SK-N-SH (cell line): ENCODE data around the gene FAM240A. TPM values are rescaled to one million over a fixed set of nuclear protein-coding genes. Genes with fewer than 3 reads are reported as not detected.

ENCODE experiments used
- CTCF ChIA-PET: fragments of 300-600, 350-600 bp; formaldehyde crosslinking; extraction: SDS; loops from one replicate; lab custom pipeline; 2021; lab: Yijun Ruan, JAX
- POLR2A ChIA-PET: fragments of 350-600 bp; sonication (Branson Sonifier 250); formaldehyde crosslinking; extraction: SDS; loops from one replicate; lab custom pipeline; 2020; ENCODE audit warnings: antibody characterized with exemption, inconsistent platforms; lab: Yijun Ruan, JAX
- DNase-seq: peaks from one replicate; pipeline ENCODE4 v3.0.0; 2012
- H2AFZ ChIP-seq: fragments of 200-600 bp; sonication (generic); 2 replicates; pipeline ENCODE4 v1.8.1; 2016; ENCODE audit warnings: antibody characterized with exemption, mild to moderate bottlenecking, low read depth
- H3F3A ChIP-seq: fragments of 200-600 bp; sonication (generic); replicated peaks from 2 replicates; pipeline ENCODE3; 2016; ENCODE audit warnings: antibody characterized with exemption, mild to moderate bottlenecking; ENCODE audit not compliant: insufficient read depth
- H3K27ac ChIP-seq, 2 experiments: fragments of 200-500 bp in 1 of 2; fragments of 200-600 bp in 1 of 2; sonication (Bioruptor generic) in 1 of 2; sonication (generic), shearing (Covaris generic) in 1 of 2; 2 replicates each; pipeline versions ENCODE4 v1.5.1 to v1.6.1; 2014 to 2016; ENCODE audit warnings: low read depth in 2 of 2, inconsistent platforms in 1 of 2, low read length in 1 of 2, mild to moderate bottlenecking in 1 of 2, mixed read lengths in 1 of 2
- H3K27me3 ChIP-seq: fragments of 200-600 bp; sonication (generic), shearing (Covaris generic); 2 replicates; pipeline ENCODE4 v1.6.1; 2016; ENCODE audit warnings: mixed run types; ENCODE audit not compliant: insufficient read depth
- H3K36me3 ChIP-seq, 2 experiments: fragments of 200-500 bp in 1 of 2; fragments of 200-600 bp in 1 of 2; sonication (Bioruptor generic) in 1 of 2; sonication (generic) in 1 of 2; replicated peaks in 1 of 2; 2 replicates each; pipeline versions ENCODE3 to v1.5.1; 2014 to 2016; ENCODE audit warnings: low read length in 1 of 2, mild to moderate bottlenecking in 1 of 2; ENCODE audit not compliant: insufficient read depth in 2 of 2, control insufficient read depth in 1 of 2
- H3K4me1 ChIP-seq, 2 experiments: fragments of 200-500 bp in 1 of 2; fragments of 200-600 bp in 1 of 2; sonication (Bioruptor generic) in 1 of 2; sonication (generic), shearing (Covaris generic) in 1 of 2; 2 replicates each; pipeline versions ENCODE4 v1.5.1 to v1.6.1; 2014 to 2016; ENCODE audit warnings: low read depth in 1 of 2, low read length in 1 of 2, mixed run types in 1 of 2; ENCODE audit not compliant: insufficient read depth in 2 of 2, control insufficient read depth in 1 of 2
- H3K4me2 ChIP-seq: fragments of 200-600 bp; sonication (generic), shearing (Covaris generic); 2 replicates; pipeline ENCODE4 v1.6.1; 2017; ENCODE audit warnings: mixed run types
- H3K4me3 ChIP-seq, 2 experiments: fragments of 200-500 bp in 1 of 2; fragments of 200-600 bp in 1 of 2; sonication (Bioruptor generic) in 1 of 2; sonication (generic), shearing (Covaris generic) in 1 of 2; 2 replicates each; pipeline versions ENCODE4 v1.5.1 to v1.8.1; 2014 to 2016; ENCODE audit warnings: low read depth in 2 of 2, inconsistent platforms in 1 of 2, low read length in 1 of 2, mild to moderate bottlenecking in 1 of 2, mixed read lengths in 1 of 2, moderate library complexity in 1 of 2
- H3K79me2 ChIP-seq: fragments of 200-600 bp; sonication (generic); 2 replicates; pipeline ENCODE4 v1.8.1; 2017; ENCODE audit warnings: mild to moderate bottlenecking; ENCODE audit not compliant: insufficient read depth
- H3K9ac ChIP-seq: fragments of 200-600 bp; sonication (generic); 2 replicates; pipeline ENCODE4 v1.6.1; 2017; ENCODE audit warnings: mixed run types
- H3K9me2 ChIP-seq: fragments of 200-600 bp; sonication (generic); 2 replicates; pipeline ENCODE4 v1.6.1; 2017; ENCODE audit warnings: mixed run types
- H3K9me3 ChIP-seq: fragments of 200-600 bp; sonication (generic); 2 replicates; pipeline ENCODE4 v1.6.1; 2017; ENCODE audit warnings: mixed run types, mild to moderate bottlenecking, moderate library complexity
- H4K20me1 ChIP-seq: fragments of 200-600 bp; sonication (generic); 2 replicates; pipeline ENCODE4 v1.6.1; 2017; ENCODE audit warnings: mild to moderate bottlenecking, mixed run types; ENCODE audit not compliant: insufficient read depth
- CHD2 ChIP-seq: fragments of 150-350 bp; IDR thresholded peaks from 2 replicates; pipeline ENCODE4 v1.6.1; 2018; ENCODE audit warnings: low read length; ENCODE audit not compliant: partially characterized antibody
- FOXJ3 ChIP-seq: sonication (generic); formaldehyde crosslinking; IDR thresholded peaks from 2 replicates; pipeline ENCODE4 v1.5.1; 2020; ENCODE audit warnings: mild to moderate bottlenecking, missing genetic modification reagents
- MAX ChIP-seq: IDR thresholded peaks from 2 replicates; pipeline ENCODE4 v1.4.0; 2012; ENCODE audit warnings: low read depth
- MXI1 ChIP-seq: IDR thresholded peaks from 2 replicates; pipeline ENCODE4 v1.6.1; 2012; ENCODE audit warnings: mild to moderate bottlenecking, low read depth, low read length, improper control_type of control experiment
- NRF1 ChIP-seq: IDR thresholded peaks from 2 replicates; pipeline ENCODE4 v1.6.1; 2012; ENCODE audit warnings: low read depth, mild to moderate bottlenecking, low read length
- PBX3 ChIP-seq: IDR thresholded peaks from 2 replicates; pipeline ENCODE4; 2012
- RAD21 ChIP-seq: IDR thresholded peaks from 2 replicates; pipeline ENCODE4 v1.6.1; 2012; ENCODE audit warnings: mild to moderate bottlenecking, low read length
- RXRA ChIP-seq: IDR thresholded peaks from 2 replicates; pipeline ENCODE4 v1.4.0; 2012; ENCODE audit warnings: low read depth, mild to moderate bottlenecking, borderline replicate concordance
- TCF12 ChIP-seq: IDR thresholded peaks from 2 replicates; pipeline ENCODE4 v1.4.0; 2012
- TEAD4 ChIP-seq: IDR thresholded peaks from 2 replicates; pipeline ENCODE4 v1.4.0; 2012; ENCODE audit warnings: mild to moderate bottlenecking, borderline replicate concordance; ENCODE audit not compliant: insufficient read depth
- USF1 ChIP-seq: IDR thresholded peaks from 2 replicates; pipeline ENCODE4 v1.4.0; 2012; ENCODE audit warnings: low read depth, borderline replicate concordance
- WGBS: methylation state at CpG from one replicate; pipeline ENCODE4 v1.1.6; 2017; ENCODE audit warnings: low lambda C conversion rate; 5-methylcytosine and 5-hydroxymethylcytosine counted together
- polyA plus RNA-seq, 3 experiments: library from polyadenylated mRNA; depleted of rRNA; stranded (reverse); fragments of >200 nt; gene quantifications; 2 replicates each; pipeline ENCODE4 v1.2.3, GENCODE V29; 2012

The FAM240A gene
- polyA plus RNA-seq, 1 of the 3 experiments (the other 2 are of a cell fraction): not detected

GRCh38 chr3:46662771-46663551 lies 50.6 kb downstream of the FAM240A start:
- no peak overlapping the region for H2AFZ ChIP-seq
- H3K9me3 ChIP-seq: no peaks in the 10 kb centered on the region
- no peak overlapping the region for H3K4me2 ChIP-seq
- H3K27me3 ChIP-seq: no peaks in the 10 kb centered on the region
- TF ChIP-seq USF1: no peak
- no peak for TF ChIP-seq RXRA
- no peak for TF ChIP-seq NRF1
- 0 out of 2 replicates have a peak, but pooled peaks have one; percentile 31 for TF ChIP-seq MXI1
- TF ChIP-seq, all 33 proteins: peak for 1
- H3K36me3 ChIP-seq: no peaks in the 10 kb centered on the region
- 63% methylated on average over 15 of the region's 17 CpGs for WGBS
- no peaks in the 10 kb centered on the region for H3K9me2 ChIP-seq
- no peaks in the 10 kb centered on the region for H3F3A ChIP-seq
- DNase-seq: peak; percentile 27
- H3K79me2 ChIP-seq: no peaks in the 10 kb centered on the region
- peak overlapping the region in 1 of 2 experiments; percentile 9; a peak in 1 of 4 replicates for H3K27ac ChIP-seq
- ChIA-PET POLR2A (no interaction called here), CTCF (interaction anchor here (0.6 to 5.1 kb wide), 10 partner anchors 10 to 273 kb away, joined by 3 to 54 read pairs (median 5); partner anchors contain the start of gene ALS2CL)
- H3K4me3 ChIP-seq: no peak overlapping the region
- H4K20me1 ChIP-seq: no peaks in the 10 kb centered on the region
- H3K4me1 ChIP-seq: peaks cover 0 to 72% of the 10 kb centered on the region in 2 experiments; a peak in 1 of 4 replicates
- no peak overlapping the region for H3K9ac ChIP-seq

GRCh38 chr3:46663591-46664135 lies 51.3 kb downstream of the FAM240A start:
- ChIA-PET POLR2A (interaction anchor here (0.9 kb wide), 1 partner anchor 39 kb away, joined by 3 read pairs; no protein-coding TSS in a partner anchor), CTCF (interaction anchor here (0.7 to 5.1 kb wide), 14 partner anchors 9 to 335 kb away, joined by 3 to 54 read pairs (median 5); partner anchors contain the start of genes ALS2CL and TMIE)
- Histone ChIP-seq H3K36me3 (no peaks in the 10 kb centered on the region), H3K4me2 (no peak overlapping the region), H2AFZ (no peak overlapping the region), H4K20me1 (no peaks in the 10 kb centered on the region), H3K9me3 (no peaks in the 10 kb centered on the region), H3K9ac (no peak overlapping the region), H3K27me3 (no peaks in the 10 kb centered on the region), H3K27ac (peak overlapping the region in 1 of 2 experiments; percentile 16; a peak in 1 of 4 replicates), H3K4me3 (no peak overlapping the region), H3K9me2 (no peaks in the 10 kb centered on the region), H3K79me2 (no peaks in the 10 kb centered on the region), H3F3A (no peaks in the 10 kb centered on the region), H3K4me1 (peaks cover 0 to 72% of the 10 kb centered on the region in 2 experiments; a peak in 1 of 4 replicates)
- WGBS: 61% methylated on average over 8 of the region's 8 CpGs
- TF ChIP-seq MAX (no peak), TCF12 (no peak), PBX3 (no peak), MXI1 (0 out of 2 replicates have a peak, but pooled peaks have one; percentile 3), TEAD4 (no peak), FOXJ3 (CRISPR knock-in tag) (no peak), CHD2 (no peak), RAD21 (peak; percentile 51)
- DNase-seq: peak; percentile 59
